Activated naive CD4-positive, alpha-beta T cell treated with anti-CD3 and anti-CD28 coated beads for 36 hours (primary cell): ENCODE data around the gene UGT1A7. TPM values are rescaled to one million over a fixed set of nuclear protein-coding genes. Genes with fewer than 3 reads are reported as not detected.
"Not testable (repeated sequence)": the region's sequence is repeated elsewhere in the genome, so short reads cannot be mapped to it uniquely, and the experiment has no call there.

Source experiments
- CTCF ChIA-PET: fragments of 350-600 bp; sonication (Branson Sonifier 250); formaldehyde crosslinking; loops from one replicate; lab custom pipeline; 2021; ENCODE audit warnings: antibody characterized with exemption; lab: Charles Lee
- DNase-seq: peaks from one replicate; pipeline ENCODE4 v3.0.0-alpha.2; 2020
- H3K27ac Mint-ChIP-seq: one replicate; pipeline ENCODE4 v1.8.0; 2021; ENCODE audit warnings: mild to moderate bottlenecking, mixed read lengths
- H3K27me3 Mint-ChIP-seq: one replicate; pipeline ENCODE4 v1.8.0; 2021; ENCODE audit warnings: low read depth, mixed read lengths
- H3K36me3 Mint-ChIP-seq: one replicate; pipeline ENCODE4 v1.8.0; 2021; ENCODE audit warnings: low read depth, mixed read lengths
- H3K4me1 Mint-ChIP-seq: one replicate; pipeline ENCODE4 v1.8.0; 2021; ENCODE audit warnings: low read depth, mixed read lengths
- H3K4me3 Mint-ChIP-seq: one replicate; pipeline ENCODE4 v1.8.0; 2021; ENCODE audit warnings: mild to moderate bottlenecking, moderate library complexity, mixed read lengths
- H3K9me3 Mint-ChIP-seq: one replicate; pipeline ENCODE4 v1.8.0; 2021; ENCODE audit warnings: mixed read lengths
- intact Hi-C: fragments of 100-400 bp; cut with micrococcal nuclease; formaldehyde crosslinking; loops from one replicate; pipeline ENCODE4 v1.15.1; 2023
- total RNA-seq, 2 experiments: library from RNA; stranded (reverse); gene quantifications; one replicate each; pipeline ENCODE4 v1.2.3, GENCODE V29; 2021

Gene UGT1A7
- total RNA-seq, 2 experiments from 2014 or later = not detected

DNA sequence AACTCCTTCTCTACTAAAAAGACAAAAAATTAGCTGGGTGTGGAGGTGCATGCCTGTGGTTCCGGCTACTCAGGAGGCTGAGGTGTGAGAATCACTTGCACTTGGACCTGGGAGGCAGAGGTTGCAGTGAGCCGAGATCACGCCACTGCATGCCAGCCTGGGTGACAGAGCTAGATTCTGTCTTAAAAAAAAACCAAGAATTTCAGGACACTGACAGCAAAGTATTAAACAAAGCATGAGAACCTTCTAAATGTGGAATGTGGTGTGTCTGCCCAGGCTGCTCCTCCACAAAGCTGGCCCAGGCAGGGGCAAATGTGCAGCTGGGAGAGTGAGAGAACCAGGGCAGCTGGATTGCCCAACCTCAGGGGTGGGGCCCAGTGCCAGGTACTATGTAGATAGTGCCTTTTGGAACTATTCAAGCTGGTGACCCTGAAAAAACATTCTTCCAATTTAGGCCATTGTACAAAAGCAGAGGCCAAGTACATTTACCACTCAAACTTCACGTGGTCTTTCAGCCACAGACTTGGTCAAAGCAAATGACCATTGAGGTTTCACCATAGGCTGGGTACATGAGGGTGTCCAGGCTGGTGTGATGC, 24.3 kb downstream of the UGT1A7 start:
- DNase-seq = no peak
- H3K27me3 Mint-ChIP-seq = no peaks in the 10 kb centered on the region
- intact Hi-C loops = no loop called here
- no peaks in the 10 kb centered on the region for H3K4me1 Mint-ChIP-seq
- no peak overlapping the region for H3K27ac Mint-ChIP-seq
- no peaks in the 10 kb centered on the region for H3K36me3 Mint-ChIP-seq
- H3K4me3 Mint-ChIP-seq = no peak overlapping the region
- CTCF ChIA-PET = no interaction called here
- no peaks in the 10 kb centered on the region for H3K9me3 Mint-ChIP-seq

DNA sequence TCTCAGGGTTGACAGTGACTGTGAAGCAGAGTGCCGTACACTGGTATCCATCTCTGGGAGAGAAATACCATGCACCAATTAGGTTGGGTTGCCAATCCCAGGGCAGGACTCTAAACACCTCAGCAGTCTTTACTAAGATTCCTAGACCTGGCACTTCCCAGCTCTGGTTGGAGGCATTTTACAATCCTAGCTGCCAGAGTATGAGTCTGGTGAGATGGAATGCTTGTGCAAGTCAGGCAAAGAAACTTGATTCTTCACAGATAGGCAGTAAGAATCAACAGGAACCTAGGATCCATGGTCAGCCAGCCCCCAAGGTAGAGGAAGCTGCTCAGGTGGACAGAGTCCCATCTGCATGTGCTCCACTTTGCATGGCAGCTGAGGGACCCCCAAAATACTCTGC, 25.0 kb downstream of the UGT1A7 start:
- no peaks in the 10 kb centered on the region for H3K36me3 Mint-ChIP-seq
- H3K9me3 Mint-ChIP-seq = no peaks in the 10 kb centered on the region
- DNase-seq = no peak
- H3K4me1 Mint-ChIP-seq = no peaks in the 10 kb centered on the region
- CTCF ChIA-PET = no interaction called here
- H3K27ac Mint-ChIP-seq = no peak overlapping the region
- intact Hi-C loops = no loop called here
- peaks cover 3% of the 10 kb centered on the region for H3K27me3 Mint-ChIP-seq
- no peak overlapping the region for H3K4me3 Mint-ChIP-seq

DNA sequence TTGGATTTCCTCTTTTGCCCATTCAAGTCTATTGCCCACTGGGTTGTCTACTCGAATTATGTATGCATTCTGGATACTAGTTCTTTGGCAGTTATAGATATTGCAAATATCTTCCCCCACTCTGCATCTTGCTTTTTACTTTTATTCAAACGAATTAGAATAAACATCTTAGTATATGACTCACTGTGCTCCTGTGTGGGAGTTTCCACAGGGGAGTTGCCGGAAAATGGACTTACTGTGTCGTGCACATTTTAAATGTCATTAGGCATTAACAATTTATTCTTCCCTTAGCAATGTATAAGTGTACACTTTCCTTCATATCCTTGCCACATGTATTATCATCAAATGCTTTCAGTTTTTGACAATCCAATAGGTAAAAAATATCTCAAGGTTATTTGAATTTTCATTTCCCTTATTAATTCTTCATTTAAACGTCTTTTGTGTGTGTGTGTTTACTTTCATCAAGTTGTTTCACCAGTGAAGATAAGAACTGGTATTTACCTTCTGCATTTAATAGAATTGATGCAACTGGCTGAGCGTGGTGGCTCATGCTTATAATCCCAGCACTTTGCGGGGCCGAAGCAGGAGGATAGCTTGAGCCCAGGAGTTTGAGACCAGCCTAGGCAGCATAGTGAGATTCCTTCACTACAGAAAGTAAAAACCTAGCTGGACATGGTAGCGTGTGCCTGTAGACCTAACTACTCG, 26.4 kb downstream of the UGT1A7 start:
- H3K4me1 Mint-ChIP-seq = no peaks in the 10 kb centered on the region
- no peaks in the 10 kb centered on the region for H3K9me3 Mint-ChIP-seq
- no peak overlapping the region for H3K27ac Mint-ChIP-seq
- intact Hi-C loops = no loop called here
- H3K27me3 Mint-ChIP-seq = peaks cover 5% of the 10 kb centered on the region
- no peak overlapping the region for H3K4me3 Mint-ChIP-seq
- H3K36me3 Mint-ChIP-seq = no peaks in the 10 kb centered on the region
- CTCF ChIA-PET = no interaction called here
- DNase-seq = no peak

DNA sequence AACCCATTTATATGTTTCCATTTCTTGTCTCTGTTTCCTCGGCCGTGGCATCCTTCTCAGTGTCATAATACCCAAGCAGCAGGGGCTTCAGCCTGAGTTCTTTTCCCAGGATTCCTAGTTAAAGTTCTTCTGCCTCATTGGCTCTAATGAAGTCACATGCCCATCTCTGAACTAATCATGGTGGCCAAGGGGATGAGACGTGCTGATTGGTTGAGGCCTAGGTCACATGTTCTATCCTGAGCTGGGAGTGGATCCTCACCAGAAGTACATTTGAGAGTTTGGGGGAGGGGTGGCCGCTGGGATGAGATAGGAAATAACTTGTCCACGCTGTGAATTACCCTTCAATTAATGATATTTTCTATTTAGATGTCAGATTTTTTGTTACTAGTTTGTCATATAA, 27.2 kb downstream of the UGT1A7 start:
- Mint-ChIP-seq H3K27me3 (peaks cover 10% of the 10 kb centered on the region), H3K9me3 (no peaks in the 10 kb centered on the region), H3K4me1 (no peaks in the 10 kb centered on the region), H3K4me3 (no peak overlapping the region), H3K36me3 (no peaks in the 10 kb centered on the region), H3K27ac (no peak overlapping the region)
- intact Hi-C loops = no loop called here
- DNase-seq = no peak
- CTCF ChIA-PET = no interaction called here

DNA sequence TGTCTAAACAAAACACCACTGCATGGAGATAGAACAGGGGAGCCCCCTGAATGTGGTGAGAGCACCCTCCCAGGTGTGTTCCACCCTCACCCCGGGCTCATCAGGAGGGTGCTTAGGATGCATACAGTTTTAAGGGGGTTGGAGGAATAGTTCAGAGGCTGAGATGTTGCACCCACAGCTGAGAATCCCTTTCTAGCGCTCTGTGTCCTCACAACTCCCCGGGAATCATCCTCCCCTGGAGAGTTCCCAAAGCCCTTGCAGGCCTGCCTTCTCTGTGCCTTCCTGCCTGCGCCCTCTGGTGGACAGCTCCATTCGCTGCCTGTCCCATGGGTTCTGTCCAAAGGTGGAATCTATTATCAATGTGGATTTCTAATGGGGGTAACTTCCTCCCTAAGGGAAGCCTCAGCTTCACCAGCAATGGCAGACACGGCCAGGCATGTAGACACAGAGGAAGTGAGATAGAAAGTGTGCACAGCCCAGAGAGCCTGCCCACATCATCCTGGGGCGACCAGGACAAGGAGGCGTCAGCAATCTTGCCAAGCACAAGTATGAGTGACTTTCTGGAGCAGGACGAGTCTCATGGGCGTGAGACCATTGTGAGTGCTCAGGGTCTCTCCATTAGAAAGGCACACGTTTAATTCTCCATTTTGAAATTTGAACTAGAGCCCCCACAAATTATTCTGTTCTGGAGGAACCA, 29.8 kb downstream of the UGT1A7 start:
- H3K36me3 Mint-ChIP-seq = no peaks in the 10 kb centered on the region
- peaks cover 11% of the 10 kb centered on the region for H3K27me3 Mint-ChIP-seq
- no peaks in the 10 kb centered on the region for H3K4me1 Mint-ChIP-seq
- CTCF ChIA-PET = interaction anchor here (0.8 to 1.4 kb wide), 11 partner anchors 9 to 807 kb away, joined by 3 to 6 read pairs (median 3); no protein-coding TSS in a partner anchor
- H3K4me3 Mint-ChIP-seq = no peak overlapping the region
- no peaks in the 10 kb centered on the region for H3K9me3 Mint-ChIP-seq
- DNase-seq = peak; percentile 82
- intact Hi-C loops = loop anchor here (1.0 kb wide), 1 partner anchor 307 kb away; no protein-coding TSS in a partner anchor
- H3K27ac Mint-ChIP-seq = no peak overlapping the region

DNA sequence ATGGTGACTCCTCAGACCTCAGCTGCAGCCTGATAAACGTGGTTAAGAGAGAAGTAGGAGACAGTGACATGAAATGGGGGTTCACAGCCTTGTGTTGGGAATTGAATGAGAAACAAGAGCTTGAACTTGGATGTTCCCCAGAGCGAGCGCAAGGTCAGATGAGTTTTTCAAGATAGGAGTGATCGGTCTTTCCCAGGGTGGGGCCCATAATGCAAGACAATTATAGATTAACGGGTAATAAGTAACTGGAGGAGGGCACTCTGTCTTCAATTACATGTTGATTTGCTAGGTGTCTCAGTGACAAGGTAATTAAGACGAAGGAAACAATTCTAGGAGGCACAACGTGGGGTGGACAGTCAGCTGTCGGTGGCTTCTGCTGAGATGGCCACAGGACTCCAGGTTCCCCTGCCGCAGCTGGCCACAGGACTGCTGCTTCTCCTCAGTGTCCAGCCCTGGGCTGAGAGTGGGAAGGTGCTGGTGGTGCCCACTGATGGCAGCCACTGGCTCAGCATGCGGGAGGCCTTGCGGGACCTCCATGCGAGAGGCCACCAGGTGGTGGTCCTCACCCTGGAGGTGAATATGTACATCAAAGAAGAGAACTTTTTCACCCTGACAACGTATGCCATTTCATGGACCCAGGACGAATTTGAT, 31.0 kb downstream of the UGT1A7 start, which contains the start of gene UGT1A5:
UGT1A5 (plus strand) TSS at position 297 of the 651 bp plus-strand sequence; CDS start at position 382, 85 bp downstream.
- no peak within 1 kb of the TSS for H3K4me3 Mint-ChIP-seq
- no peak within 1 kb of the TSS for H3K27ac Mint-ChIP-seq
- CTCF ChIA-PET = interaction anchor here (0.7 to 1.3 kb wide), 3 partner anchors 144 to 808 kb away, joined by 3 to 4 read pairs (median 3); no protein-coding TSS in a partner anchor
- intact Hi-C loops = no loop called here
- H3K36me3 Mint-ChIP-seq = no peaks in the 10 kb centered on the region
- H3K4me1 Mint-ChIP-seq = no peaks in the 10 kb centered on the region
- H3K27me3 Mint-ChIP-seq = peaks cover 11% of the 10 kb centered on the region
- DNase-seq = no peak
- no peaks in the 10 kb centered on the region for H3K9me3 Mint-ChIP-seq

DNA sequence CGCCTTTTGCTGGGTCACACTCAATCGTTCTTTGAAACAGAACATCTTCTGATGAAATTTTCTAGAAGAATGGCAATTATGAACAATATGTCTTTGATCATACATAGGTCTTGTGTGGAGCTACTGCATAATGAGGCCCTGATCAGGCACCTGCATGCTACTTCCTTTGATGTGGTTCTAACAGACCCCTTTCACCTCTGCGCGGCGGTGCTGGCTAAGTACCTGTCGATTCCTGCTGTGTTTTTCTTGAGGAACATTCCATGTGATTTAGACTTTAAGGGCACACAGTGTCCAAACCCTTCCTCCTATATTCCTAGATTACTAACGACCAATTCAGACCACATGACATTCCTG, 31.5 kb downstream of the UGT1A7 start:
- Mint-ChIP-seq H3K27me3 (peaks cover 12% of the 10 kb centered on the region), H3K4me1 (no peaks in the 10 kb centered on the region), H3K4me3 (no peak overlapping the region), H3K27ac (no peak overlapping the region), H3K9me3 (no peaks in the 10 kb centered on the region), H3K36me3 (no peaks in the 10 kb centered on the region)
- no peak for DNase-seq
- intact Hi-C loops = no loop called here
- CTCF ChIA-PET = no interaction called here

DNA sequence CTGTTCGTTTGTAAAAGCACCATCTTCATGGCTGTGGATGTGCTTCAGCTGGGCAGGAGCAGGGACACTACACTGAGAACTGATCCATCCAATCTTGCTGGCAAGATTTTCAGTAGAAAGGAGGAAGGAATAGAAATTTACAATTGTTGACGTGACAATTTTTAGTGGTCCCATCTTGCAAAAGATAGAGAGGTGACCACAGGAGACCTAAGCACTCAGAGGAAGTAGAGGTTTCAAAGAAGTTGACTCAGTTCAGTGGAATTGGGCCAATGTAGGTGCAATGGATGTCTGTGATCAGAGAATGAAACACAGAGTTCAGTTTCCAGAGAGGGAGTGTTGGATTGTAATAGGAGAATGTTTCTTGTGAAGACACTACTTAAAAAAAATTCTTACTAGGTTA, 32.4 kb downstream of the UGT1A7 start:
- CTCF ChIA-PET = no interaction called here
- Mint-ChIP-seq H3K36me3 (no peaks in the 10 kb centered on the region), H3K27ac (no peak overlapping the region), H3K27me3 (peaks cover 15% of the 10 kb centered on the region), H3K4me1 (no peaks in the 10 kb centered on the region), H3K9me3 (no peaks in the 10 kb centered on the region), H3K4me3 (no peak overlapping the region)
- DNase-seq = no peak
- intact Hi-C loops = no loop called here

DNA sequence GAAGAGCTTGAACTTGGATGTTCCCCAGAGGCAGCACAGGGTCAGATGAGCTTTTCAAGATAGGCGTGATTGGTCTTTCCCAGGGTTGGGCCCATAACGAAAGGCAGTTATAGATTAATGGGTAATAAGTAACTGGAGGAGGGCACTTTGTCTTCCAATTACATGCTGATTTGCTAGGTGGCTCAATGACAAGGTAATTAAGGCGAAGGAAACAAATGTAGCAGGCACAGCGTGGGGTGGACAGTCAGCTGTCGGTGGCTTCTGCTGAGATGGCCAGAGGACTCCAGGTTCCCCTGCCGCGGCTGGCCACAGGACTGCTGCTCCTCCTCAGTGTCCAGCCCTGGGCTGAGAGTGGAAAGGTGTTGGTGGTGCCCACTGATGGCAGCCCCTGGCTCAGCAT, 36.9 kb downstream of the UGT1A7 start, which contains the start of gene UGT1A4:
UGT1A4 (plus strand) TSS at position 185 of the 400 bp plus-strand sequence; CDS start at position 270, 85 bp downstream.
- CTCF ChIA-PET = no interaction called here

DNA sequence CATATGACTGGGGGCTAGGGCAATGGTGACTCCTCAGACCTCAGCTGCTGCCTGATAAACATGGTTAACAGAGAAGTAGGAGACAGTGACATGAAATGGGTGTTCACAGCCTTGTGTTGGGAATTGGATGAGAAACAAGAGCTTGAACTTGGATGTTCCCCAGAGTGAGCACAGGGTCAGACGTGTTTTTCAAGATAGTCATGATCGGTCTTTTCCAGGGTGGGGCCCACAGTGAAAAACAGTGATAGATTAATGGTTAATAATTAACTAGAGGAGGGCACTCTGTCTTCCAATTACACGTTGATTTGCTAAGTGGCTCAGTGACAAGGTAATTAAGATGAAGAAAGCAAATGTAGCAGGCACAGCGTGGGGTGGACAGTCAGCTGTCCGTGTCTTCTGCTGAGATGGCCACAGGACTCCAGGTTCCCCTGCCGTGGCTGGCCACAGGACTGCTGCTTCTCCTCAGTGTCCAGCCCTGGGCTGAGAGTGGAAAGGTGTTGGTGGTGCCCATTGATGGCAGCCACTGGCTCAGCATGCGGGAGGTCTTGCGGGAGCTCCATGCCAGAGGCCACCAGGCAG, 47.1 kb downstream of the UGT1A7 start, which contains the start of gene UGT1A3:
UGT1A3 (plus strand) TSS at position 320 of the 579 bp plus-strand sequence; CDS start at position 405, 85 bp downstream.
- no peaks in the 10 kb centered on the region for H3K9me3 Mint-ChIP-seq
- peaks cover 6% of the 10 kb centered on the region for H3K27me3 Mint-ChIP-seq
- H3K27ac Mint-ChIP-seq = no peak within 1 kb of the TSS
- intact Hi-C loops = no loop called here
- no peaks in the 10 kb centered on the region for H3K36me3 Mint-ChIP-seq
- no peak within 1 kb of the TSS for H3K4me3 Mint-ChIP-seq
- no peaks in the 10 kb centered on the region for H3K4me1 Mint-ChIP-seq
- DNase-seq = no peak
- CTCF ChIA-PET = no interaction called here

More for the DNA sequence above, 36.9 kb downstream of the UGT1A7 start, which contains the start of gene UGT1A4:
- DNase-seq = no peak
- intact Hi-C loops = no loop called here
- H3K4me3 Mint-ChIP-seq = no peak within 1 kb of the TSS
- no peak within 1 kb of the TSS for H3K27ac Mint-ChIP-seq
- peaks cover 15% of the 10 kb centered on the region for H3K27me3 Mint-ChIP-seq
- H3K9me3 Mint-ChIP-seq = no peaks in the 10 kb centered on the region
- no peaks in the 10 kb centered on the region for H3K36me3 Mint-ChIP-seq
- H3K4me1 Mint-ChIP-seq = no peaks in the 10 kb centered on the region

DNA sequence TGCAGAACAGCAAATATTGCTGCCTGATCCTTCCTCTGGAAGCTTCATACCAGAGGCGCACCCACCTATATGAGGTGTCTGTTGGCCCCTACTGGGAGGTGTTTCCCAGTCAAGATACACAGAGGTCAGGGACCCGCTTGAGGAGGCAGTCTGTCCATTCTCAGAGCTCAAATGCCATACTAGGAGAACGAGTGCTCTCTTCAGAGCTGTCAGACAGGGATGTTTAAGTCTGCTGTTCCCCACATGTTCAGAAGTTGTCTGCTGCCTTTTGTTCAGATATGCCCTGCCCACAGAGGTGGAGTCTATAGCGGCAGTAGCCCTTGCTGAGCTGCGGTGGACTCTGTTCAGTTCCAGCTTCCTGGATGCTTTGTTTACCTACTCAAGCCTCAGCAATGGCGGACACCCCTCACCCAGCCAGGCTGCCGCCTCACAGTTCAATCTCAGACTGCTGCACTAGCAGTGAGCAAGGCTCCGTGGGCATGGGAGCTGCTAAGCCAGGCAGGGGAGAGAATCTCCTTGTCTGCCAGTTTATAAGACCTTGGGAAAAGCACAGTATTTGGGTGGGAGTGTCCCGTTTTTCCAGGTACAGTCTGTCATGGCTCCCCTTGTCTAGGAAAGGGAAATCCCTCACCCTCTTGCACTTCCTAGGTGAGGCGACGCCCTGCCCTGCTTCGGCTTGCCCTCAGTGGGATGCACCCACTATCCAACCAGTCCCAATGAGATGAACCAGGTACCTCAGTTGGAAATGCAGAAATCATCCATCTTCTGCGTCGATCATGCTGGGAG, 55.4 kb downstream of the UGT1A7 start:
- H3K27ac Mint-ChIP-seq, H3K9me3 Mint-ChIP-seq, H3K36me3 Mint-ChIP-seq, intact Hi-C loops, CTCF ChIA-PET, H3K4me1 Mint-ChIP-seq, H3K4me3 Mint-ChIP-seq, DNase-seq: not testable (repeated sequence)
- peaks cover 10% of the 10 kb centered on the region for H3K27me3 Mint-ChIP-seq
